ENCODE measurements around the gene KANK4. TPM values are rescaled to one million over a fixed set of nuclear protein-coding genes. Genes with fewer than 3 reads are reported as not detected.

The KANK4 gene
- total RNA-seq, 4 donors from 2014 or later, result 0.54 to 0.59 (median 0.56) TPM; not detected in 1

GRCh38 chr1:62288662-62289061, 30.6 kb downstream of the KANK4 start:
- Histone ChIP-seq H3K36me3 (no peaks in the 10 kb centered on the region), H3K4me3 (replicated peaks in 1 of 3) (no peak overlapping the region), H3K27me3 (no peaks in the 10 kb centered on the region), H3K27ac (no peak overlapping the region), H3K4me1 (peaks cover 14 to 22% of the 10 kb centered on the region in 2 donors), H3K9me3 (no peaks in the 10 kb centered on the region)
- intact Hi-C loops (cut with DNase I), result no loop called here
- DNase-seq, result no peak
- TF ChIP-seq CTCF (IDR thresholded peaks at IDR 0.05), result no peak
- TF ChIP-seq POLR2A (IDR thresholded peaks at IDR 0.05), result no peak
- 93 to 96% methylated on average over 4 of the region's 4 CpGs for WGBS, 2 donors

GRCh38 chr1:62288224-62288623, 31.0 kb downstream of the KANK4 start:
- 92 to 94% methylated on average over 2 of the region's 2 CpGs for WGBS, 2 donors
- no peak for TF ChIP-seq CTCF (IDR thresholded peaks at IDR 0.05)
- TF ChIP-seq POLR2A (IDR thresholded peaks at IDR 0.05), result no peak
- intact Hi-C loops (cut with DNase I), result no loop called here
- no peak overlapping the region for H3K27ac ChIP-seq
- no peak for DNase-seq
- H3K36me3 ChIP-seq, result no peaks in the 10 kb centered on the region
- peaks cover 14 to 22% of the 10 kb centered on the region in 2 donors for H3K4me1 ChIP-seq
- H3K9me3 ChIP-seq, result no peaks in the 10 kb centered on the region
- H3K4me3 ChIP-seq (replicated peaks in 1 of 3), result no peak overlapping the region
- no peaks in the 10 kb centered on the region for H3K27me3 ChIP-seq

- Histone ChIP-seq H3K27ac (no peak overlapping the region), H3K9me3 (no peaks in the 10 kb centered on the region), H3K4me1 (peaks cover 14 to 22% of the 10 kb centered on the region in 2 donors), H3K27me3 (no peaks in the 10 kb centered on the region), H3K4me3 (replicated peaks in 1 of 3) (no peak overlapping the region), H3K36me3 (no peaks in the 10 kb centered on the region)
- WGBS, 2 donors, result 35 to 39% methylated on average over 9 of the region's 9 CpGs
- no peak for DNase-seq
- intact Hi-C loops (cut with DNase I), result no loop called here
- no peak for TF ChIP-seq CTCF (IDR thresholded peaks at IDR 0.05)
- no peak for TF ChIP-seq POLR2A (IDR thresholded peaks at IDR 0.05)
These were observed 32.4 kb downstream of the KANK4 start for GRCh38 chr1:62286786-62287224.

GRCh38 chr1:62285984-62286785, 33.0 kb downstream of the KANK4 start:
- H3K36me3 ChIP-seq, result no peaks in the 10 kb centered on the region
- no peak overlapping the region for H3K4me3 ChIP-seq (replicated peaks in 1 of 3)
- intact Hi-C loops (cut with DNase I), result no loop called here
- TF ChIP-seq CTCF (IDR thresholded peaks at IDR 0.05) (no peak), POLR2A (IDR thresholded peaks at IDR 0.05) (no peak)
- peak overlapping the region in 2 of 3 donors; percentile 26 to 32 for H3K27ac ChIP-seq
- WGBS, 2 donors, result 37 to 42% methylated on average over 19 to 20 of the region's 20 CpGs
- H3K9me3 ChIP-seq, result no peaks in the 10 kb centered on the region
- H3K4me1 ChIP-seq, result peaks cover 14 to 22% of the 10 kb centered on the region in 2 donors
- DNase-seq, result no peak
- no peaks in the 10 kb centered on the region for H3K27me3 ChIP-seq

GRCh38 chr1:62285440-62285839, 33.8 kb downstream of the KANK4 start:
- H3K4me3 ChIP-seq (replicated peaks in 1 of 3), result no peak overlapping the region
- TF ChIP-seq POLR2A (IDR thresholded peaks at IDR 0.05), result no peak
- no peak for TF ChIP-seq CTCF (IDR thresholded peaks at IDR 0.05)
- no peaks in the 10 kb centered on the region for H3K36me3 ChIP-seq
- no peaks in the 10 kb centered on the region for H3K27me3 ChIP-seq
- intact Hi-C loops (cut with DNase I), result no loop called here
- peak in 1 of 2 donors; percentile 38 for DNase-seq
- WGBS, 2 donors, result 9 to 16% methylated on average over 1 of the region's 1 CpG
- peaks cover 14 to 22% of the 10 kb centered on the region in 2 donors for H3K4me1 ChIP-seq
- H3K27ac ChIP-seq, result peak overlapping the region in 2 of 3 donors; percentile 26 to 32
- no peaks in the 10 kb centered on the region for H3K9me3 ChIP-seq
